ENCODE measurements around the gene NAGLU. TPM values are rescaled to one million over a fixed set of nuclear protein-coding genes. Genes with fewer than 3 reads are reported as not detected.
"Not testable (repeated sequence)": the region's sequence is repeated elsewhere in the genome, so short reads cannot be mapped to it uniquely, and the experiment has no call there.

NAGLU gene
- total and polyA plus RNA-seq, 2 experiments from 2014 or later = 76.4 to 121 TPM

DNA sequence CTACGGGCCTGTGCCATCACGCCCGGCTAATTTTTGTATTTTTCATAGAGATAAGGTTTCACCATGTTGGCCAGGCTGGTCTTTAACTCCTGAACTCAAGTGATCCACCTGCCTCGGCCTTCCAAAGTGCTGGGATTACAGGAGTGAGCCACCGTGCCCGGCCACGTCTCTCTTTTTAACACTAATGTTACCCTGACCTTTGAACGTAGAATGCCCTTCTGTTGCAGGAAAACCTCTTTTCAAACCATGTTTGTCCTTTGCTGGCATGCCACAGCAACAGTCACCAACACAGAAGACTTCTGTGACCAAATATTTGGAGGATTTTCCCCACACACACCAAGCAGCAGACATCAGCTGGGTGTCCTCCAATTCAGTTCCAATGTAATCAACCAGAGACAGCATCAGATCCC lies 8.8 kb downstream of the NAGLU start:
- no peak overlapping the region for H3K27ac ChIP-seq
- H3K9me2 ChIP-seq (replicated peaks; ENCODE audit: insufficient read depth) = no peaks in the 10 kb centered on the region
- H3K4me2 ChIP-seq = no peak overlapping the region
- TF ChIP-seq EZH2 (IDR thresholded peaks at IDR 0.05; ENCODE audit: borderline replicate concordance) (no peak), EZH2phosphoT487 (IDR thresholded peaks at IDR 0.05; ENCODE audit: low read depth, severe bottlenecking, unreplicated experiment) (no peak)
- TF ChIP-seq, protein P1, sequence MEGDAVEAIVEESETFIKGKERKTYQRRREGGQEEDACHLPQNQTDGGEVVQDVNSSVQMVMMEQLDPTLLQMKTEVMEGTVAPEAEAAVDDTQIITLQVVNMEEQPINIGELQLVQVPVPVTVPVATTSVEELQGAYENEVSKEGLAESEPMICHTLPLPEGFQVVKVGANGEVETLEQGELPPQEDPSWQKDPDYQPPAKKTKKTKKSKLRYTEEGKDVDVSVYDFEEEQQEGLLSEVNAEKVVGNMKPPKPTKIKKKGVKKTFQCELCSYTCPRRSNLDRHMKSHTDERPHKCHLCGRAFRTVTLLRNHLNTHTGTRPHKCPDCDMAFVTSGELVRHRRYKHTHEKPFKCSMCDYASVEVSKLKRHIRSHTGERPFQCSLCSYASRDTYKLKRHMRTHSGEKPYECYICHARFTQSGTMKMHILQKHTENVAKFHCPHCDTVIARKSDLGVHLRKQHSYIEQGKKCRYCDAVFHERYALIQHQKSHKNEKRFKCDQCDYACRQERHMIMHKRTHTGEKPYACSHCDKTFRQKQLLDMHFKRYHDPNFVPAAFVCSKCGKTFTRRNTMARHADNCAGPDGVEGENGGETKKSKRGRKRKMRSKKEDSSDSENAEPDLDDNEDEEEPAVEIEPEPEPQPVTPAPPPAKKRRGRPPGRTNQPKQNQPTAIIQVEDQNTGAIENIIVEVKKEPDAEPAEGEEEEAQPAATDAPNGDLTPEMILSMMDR (IDR thresholded peaks at IDR 0.05; ENCODE audit: poor library complexity) = no peak
- peaks cover 12% of the 10 kb centered on the region for H3K4me1 ChIP-seq (ENCODE audit: insufficient read depth)
- no peaks in the 10 kb centered on the region for H3K36me3 ChIP-seq (replicated peaks; ENCODE audit: insufficient read depth, low read depth)
- no peaks in the 10 kb centered on the region for H3K79me2 ChIP-seq
- no peak for DNase-seq (ENCODE audit: low spot score)
- H3K4me3 ChIP-seq = no peak overlapping the region
- H2AFZ ChIP-seq = no peak overlapping the region
- 79% methylated on average over 8 of the region's 8 CpGs for WGBS (ENCODE audit: low lambda C conversion rate, missing lambda C conversion rate)
- H4K20me1 ChIP-seq (ENCODE audit: insufficient read depth, poor library complexity, severe bottlenecking) = no peaks in the 10 kb centered on the region
- no peaks in the 10 kb centered on the region for H3K9me3 ChIP-seq (ENCODE audit: low read depth)
- no peaks in the 10 kb centered on the region for H3K27me3 ChIP-seq

DNA sequence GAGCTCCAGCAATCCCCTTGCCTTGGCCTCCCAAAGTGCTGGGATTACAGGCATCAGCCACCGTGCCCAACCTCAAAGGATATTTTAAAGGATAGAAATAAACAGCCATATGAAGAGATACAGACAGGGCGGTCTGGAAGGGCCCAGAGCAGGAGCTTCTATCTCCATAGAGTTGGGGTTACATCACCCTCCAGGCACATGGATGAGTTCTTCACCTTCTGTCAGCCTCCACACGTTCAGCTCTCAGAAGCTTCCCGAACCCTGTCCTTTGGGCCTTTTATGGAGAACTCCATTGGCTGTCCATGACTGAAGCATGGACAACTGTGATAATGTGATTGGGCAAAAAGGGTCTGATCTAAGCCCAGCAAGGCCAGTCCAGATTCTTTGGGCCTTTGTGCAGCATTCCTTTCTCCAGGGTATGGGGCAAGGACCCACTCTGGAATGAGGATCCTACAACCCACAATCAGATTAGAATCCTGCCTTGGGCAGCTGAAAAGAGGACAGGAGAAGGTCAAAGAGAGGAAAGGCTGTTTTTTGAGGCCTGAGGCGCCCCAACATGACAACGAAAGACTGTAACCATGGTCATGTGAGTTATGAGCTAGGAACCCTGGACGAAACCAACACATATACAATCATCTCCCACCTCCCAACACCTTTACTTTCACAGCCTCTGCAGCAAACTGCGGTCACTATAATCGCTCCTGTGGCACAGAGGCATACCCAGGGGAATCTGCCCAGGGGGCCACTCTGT lies 9.9 kb downstream of the NAGLU start:
- H3K4me1 ChIP-seq (ENCODE audit: insufficient read depth) = peaks cover 10% of the 10 kb centered on the region
- WGBS (ENCODE audit: low lambda C conversion rate, missing lambda C conversion rate) = 85% methylated on average over 9 of the region's 9 CpGs
- not testable (repeated sequence) for DNase-seq (ENCODE audit: low spot score); H3K79me2 ChIP-seq; H3K9me3 ChIP-seq (ENCODE audit: low read depth); H3K4me2 ChIP-seq; H2AFZ ChIP-seq; H3K27me3 ChIP-seq; H4K20me1 ChIP-seq (ENCODE audit: insufficient read depth, poor library complexity, severe bottlenecking); H3K4me3 ChIP-seq; H3K27ac ChIP-seq; H3K36me3 ChIP-seq (replicated peaks; ENCODE audit: insufficient read depth, low read depth); H3K9me2 ChIP-seq (replicated peaks; ENCODE audit: insufficient read depth)

DNA sequence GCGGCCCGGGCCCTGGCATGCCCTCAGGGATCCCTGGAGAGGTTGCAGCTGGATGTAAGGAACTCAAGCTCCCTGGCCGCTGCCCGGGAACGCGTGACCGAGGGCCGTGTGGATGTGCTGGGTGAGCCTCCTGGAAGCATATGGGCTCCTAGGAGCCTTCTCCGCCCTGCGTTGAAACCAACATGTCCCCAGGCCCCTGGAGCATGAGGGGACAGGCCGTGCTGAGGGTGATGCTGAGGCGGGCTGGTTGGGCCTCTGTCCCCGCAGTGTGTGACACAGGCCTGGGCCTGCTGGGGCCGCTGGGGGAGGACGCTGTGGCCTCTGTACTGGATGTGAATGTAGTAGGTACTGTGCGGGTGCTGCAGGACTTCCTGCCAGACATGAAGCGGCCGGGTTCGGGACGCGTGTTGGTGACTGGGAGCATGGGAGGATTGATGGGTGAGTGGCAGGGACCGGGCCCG lies 11.0 kb downstream of the NAGLU start:
- no peaks in the 10 kb centered on the region for H4K20me1 ChIP-seq (ENCODE audit: insufficient read depth, poor library complexity, severe bottlenecking)
- H3K36me3 ChIP-seq (replicated peaks; ENCODE audit: insufficient read depth, low read depth) = no peaks in the 10 kb centered on the region
- no peak overlapping the region for H3K4me3 ChIP-seq
- WGBS (ENCODE audit: low lambda C conversion rate, missing lambda C conversion rate) = 95% methylated on average over 21 of the region's 23 CpGs
- no peak overlapping the region for H3K4me2 ChIP-seq
- no peak overlapping the region for H3K27ac ChIP-seq
- no peaks in the 10 kb centered on the region for H3K27me3 ChIP-seq
- no peak for DNase-seq (ENCODE audit: low spot score)
- no peaks in the 10 kb centered on the region for H3K9me2 ChIP-seq (replicated peaks; ENCODE audit: insufficient read depth)
- H2AFZ ChIP-seq = no peak overlapping the region
- H3K79me2 ChIP-seq = no peaks in the 10 kb centered on the region
- TF ChIP-seq, protein P1 (IDR thresholded peaks at IDR 0.05; ENCODE audit: poor library complexity) = no peak
- no peak for TF ChIP-seq EZH2 (IDR thresholded peaks at IDR 0.05; ENCODE audit: borderline replicate concordance)
- TF ChIP-seq EZH2phosphoT487 (IDR thresholded peaks at IDR 0.05; ENCODE audit: low read depth, severe bottlenecking, unreplicated experiment) = no peak
- H3K4me1 ChIP-seq (ENCODE audit: insufficient read depth) = peaks cover 7% of the 10 kb centered on the region
- H3K9me3 ChIP-seq (ENCODE audit: low read depth) = no peaks in the 10 kb centered on the region

DNA sequence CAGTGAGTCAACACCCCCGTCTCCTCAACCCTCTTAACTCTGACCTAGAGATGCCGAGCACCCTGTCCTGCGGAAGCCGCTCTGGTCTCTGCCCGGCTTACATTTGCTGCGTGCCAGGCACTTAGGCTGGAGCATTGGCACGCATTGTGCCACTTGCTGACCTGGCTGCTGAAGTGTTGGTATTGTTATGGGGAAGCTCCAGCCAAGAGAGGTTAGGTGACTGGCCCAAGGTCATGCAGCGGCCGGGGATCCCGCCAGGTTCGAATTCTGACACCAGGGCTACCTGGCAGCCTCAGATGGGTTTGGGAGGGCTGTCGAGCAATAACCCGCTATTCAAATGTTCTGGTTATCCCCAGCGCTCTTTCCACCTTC lies 11.6 kb downstream of the NAGLU start:
- TF ChIP-seq EZH2 (IDR thresholded peaks at IDR 0.05; ENCODE audit: borderline replicate concordance) (no peak), EZH2phosphoT487 (IDR thresholded peaks at IDR 0.05; ENCODE audit: low read depth, severe bottlenecking, unreplicated experiment) (no peak)
- TF ChIP-seq, protein P1 (IDR thresholded peaks at IDR 0.05; ENCODE audit: poor library complexity) = no peak
- no peaks in the 10 kb centered on the region for H3K79me2 ChIP-seq
- no peaks in the 10 kb centered on the region for H3K27me3 ChIP-seq
- H3K4me1 ChIP-seq (ENCODE audit: insufficient read depth) = peaks cover 7% of the 10 kb centered on the region
- no peaks in the 10 kb centered on the region for H3K9me3 ChIP-seq (ENCODE audit: low read depth)
- 94% methylated on average over 14 of the region's 14 CpGs for WGBS (ENCODE audit: low lambda C conversion rate, missing lambda C conversion rate)
- H4K20me1 ChIP-seq (ENCODE audit: insufficient read depth, poor library complexity, severe bottlenecking) = no peaks in the 10 kb centered on the region
- H3K9me2 ChIP-seq (replicated peaks; ENCODE audit: insufficient read depth) = no peaks in the 10 kb centered on the region
- peak overlapping the region; percentile 79 for H3K4me2 ChIP-seq
- H2AFZ ChIP-seq = no peak overlapping the region
- H3K36me3 ChIP-seq (replicated peaks; ENCODE audit: insufficient read depth, low read depth) = no peaks in the 10 kb centered on the region
- H3K4me3 ChIP-seq = no peak overlapping the region
- no peak overlapping the region for H3K27ac ChIP-seq
- no peak for DNase-seq (ENCODE audit: low spot score)
